IPS DF 4.7 (cell line): Measurements from ENCODE around the gene GINS2.

ENCODE experiments used
- DNase-seq: peaks from one replicate; pipeline ENCODE4 v3.0.0-alpha.2; 2013; ENCODE audit warnings: low spot score; ENCODE audit errors: extremely low read depth

GINS2 gene

GRCh38 chr16:85688586-85689284 lies at the start of gene GINS2:
TSS of gene GINS2 (minus strand) at chr16:85688954. CDS start at chr16:85688898, 56 bp downstream.
- peak; percentile 28 for DNase-seq

- no peak for DNase-seq
Measured at GRCh38 chr16:85736921-85737320, 48.2 kb upstream of the GINS2 start.

- DNase-seq, result no peak
Measured at GRCh38 chr16:85735946-85736345, 47.2 kb upstream of the GINS2 start.

- no peak for DNase-seq
Measured at GRCh38 chr16:85735225-85735635, 46.5 kb upstream of the GINS2 start.

GRCh38 chr16:85734311-85735017 lies 45.7 kb upstream of the GINS2 start:
- no peak for DNase-seq

GRCh38 chr16:85733839-85734170 lies 45.1 kb upstream of the GINS2 start:
- peak; percentile 76 for DNase-seq

GRCh38 chr16:85733155-85733838 lies 44.5 kb upstream of the GINS2 start:
- DNase-seq, result no peak

- DNase-seq, result no peak
Measured at GRCh38 chr16:85731179-85731578, 42.4 kb upstream of the GINS2 start.

GRCh38 chr16:85730186-85730465 lies 41.4 kb upstream of the GINS2 start:
- no peak for DNase-seq

- DNase-seq, result no peak
Measured at GRCh38 chr16:85729452-85730185, 40.9 kb upstream of the GINS2 start.

- no peak for DNase-seq
Measured at GRCh38 chr16:85728879-85729278, 40.1 kb upstream of the GINS2 start.

- no peak for DNase-seq
Measured at GRCh38 chr16:85724936-85725335, 36.2 kb upstream of the GINS2 start.

- no peak for DNase-seq
Measured at GRCh38 chr16:85724126-85724879, 35.5 kb upstream of the GINS2 start.

GRCh38 chr16:85722128-85722893 lies 33.6 kb upstream of the GINS2 start:
- no peak for DNase-seq

GRCh38 chr16:85720302-85720637 lies 31.5 kb upstream of the GINS2 start:
- DNase-seq, result no peak

GRCh38 chr16:85719605-85720301 lies 31.0 kb upstream of the GINS2 start:
- DNase-seq, result no peak

GRCh38 chr16:85718682-85719081 lies 29.9 kb upstream of the GINS2 start:
- DNase-seq, result no peak

- no peak for DNase-seq
Measured at GRCh38 chr16:85718153-85718477, 29.4 kb upstream of the GINS2 start.

- no peak for DNase-seq
Measured at GRCh38 chr16:85717393-85718152, 28.8 kb upstream of the GINS2 start.

GRCh38 chr16:85716680-85717038 lies 27.9 kb upstream of the GINS2 start:
- DNase-seq, result no peak
